A549 treated with ZK216348 at 1 μM for 4 hours (cell line): ENCODE data around the gene ZNF267. TPM values are rescaled to one million over a fixed set of nuclear protein-coding genes. Genes with fewer than 3 reads are reported as not detected.

Experiments used
- total RNA-seq: library from RNA; stranded (reverse); fragments of 200-300 nt; extraction: Qiagen RNA extraction; gene quantifications from 5 replicates; pipeline ENCODE4 v1.2.3, GENCODE V29; 2022; ENCODE audit warnings: low read depth

The ZNF267 gene
- 6.1 to 10.8 TPM (median 7.5 TPM) in 5 replicates for total RNA-seq

DNA sequence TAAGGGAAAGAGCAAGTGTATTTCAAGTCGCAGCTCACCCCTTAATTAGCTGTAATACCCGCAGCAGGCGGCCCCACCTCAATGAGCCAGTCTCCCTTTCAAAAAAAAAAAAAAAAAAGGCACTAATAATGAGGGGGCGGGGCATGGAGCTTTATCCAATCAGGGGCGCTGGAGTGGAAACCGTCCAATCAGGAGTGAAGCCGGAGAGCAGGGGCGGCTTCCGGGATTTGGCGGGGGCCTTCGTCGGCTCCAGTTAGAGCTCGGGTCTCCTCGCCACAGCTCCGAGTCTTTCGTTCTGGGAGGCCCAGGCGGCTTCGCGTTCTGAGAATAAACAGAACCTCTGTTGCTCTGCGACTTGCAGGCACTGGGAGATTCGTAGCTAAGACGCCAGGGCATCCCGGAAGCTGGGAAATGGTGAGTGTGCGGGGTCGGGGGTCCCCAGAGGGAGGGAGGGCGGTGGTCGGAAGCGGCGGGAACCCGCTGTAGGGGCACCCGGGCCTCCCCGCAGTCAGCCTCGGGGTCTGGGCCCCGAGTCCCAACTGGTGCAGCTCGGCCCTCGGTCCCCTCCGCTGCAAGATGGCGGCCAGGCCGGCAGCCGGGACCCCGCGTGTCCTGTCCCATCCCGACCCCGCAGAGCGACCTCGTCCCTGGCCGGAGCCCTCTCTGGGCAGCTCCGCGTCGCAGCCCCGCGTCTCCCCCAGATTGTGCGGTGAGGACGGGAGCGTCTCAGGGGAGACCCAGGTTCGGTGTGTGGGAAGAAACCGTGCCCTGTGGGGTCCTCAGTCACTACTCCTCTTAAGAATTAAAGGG, at the start of gene ZNF267:
Gene ZNF267, plus strand, starts transcription at position 252 of the 810 bp plus-strand sequence. Its CDS starts 160 bp downstream, at position 412.

